Measurements from ENCODE around the gene CCDC142.
"Not testable (repeated sequence)": the region's sequence is repeated elsewhere in the genome, so short reads cannot be mapped to it uniquely, and the experiment has no call there.

Gene CCDC142

GRCh38 chr2:74497777-74498499 lies 15.1 kb upstream of the CCDC142 start:
- DNase-seq = no peak

GRCh38 chr2:74496997-74497776 lies 14.4 kb upstream of the CCDC142 start:
- DNase-seq = no peak

GRCh38 chr2:74495440-74495839 lies 12.6 kb upstream of the CCDC142 start:
- DNase-seq = no peak

- DNase-seq = no peak
These were observed 10.7 kb upstream of the CCDC142 start for GRCh38 chr2:74493546-74493945.

- no peak for DNase-seq
These were observed 9.1 kb upstream of the CCDC142 start for GRCh38 chr2:74491648-74492544.

- no peak for DNase-seq
These were observed 7.1 kb upstream of the CCDC142 start for GRCh38 chr2:74489906-74490305.

GRCh38 chr2:74488643-74489481 lies 6.1 kb upstream of the CCDC142 start:
- DNase-seq = no peak

GRCh38 chr2:74486141-74486540 lies 3.3 kb upstream of the CCDC142 start:
- DNase-seq = no peak

GRCh38 chr2:74483675-74484164 lies 922 bp upstream of the CCDC142 start:
- DNase-seq = not testable (repeated sequence)

GRCh38 chr2:74481961-74482800 lies 617 bp downstream of the CCDC142 start:
- DNase-seq = no peak

GRCh38 chr2:74481431-74481830 lies 1.4 kb downstream of the CCDC142 start:
- DNase-seq = no peak

- no peak for DNase-seq
These were observed 7.9 kb downstream of the CCDC142 start for GRCh38 chr2:74474899-74475298.

- no peak for DNase-seq
These were observed 8.3 kb downstream of the CCDC142 start for GRCh38 chr2:74474481-74474880.

- DNase-seq = no peak
These were observed 9.9 kb downstream of the CCDC142 start for GRCh38 chr2:74472945-74473258.

- DNase-seq = peak; percentile 91 to 92
These were observed 10.5 kb downstream of the CCDC142 start, which contains the start of gene MRPL53 for GRCh38 chr2:74472086-74472944. TSS of gene MRPL53 (minus strand) at chr2:74472680. CDS start at chr2:74472660, 20 bp downstream.

- no peak for DNase-seq
These were observed 11.3 kb downstream of the CCDC142 start for GRCh38 chr2:74471332-74472065.

GRCh38 chr2:74470742-74471141 lies 12.1 kb downstream of the CCDC142 start:
- not testable (repeated sequence) for DNase-seq

- no peak for DNase-seq
These were observed 18.4 kb downstream of the CCDC142 start for GRCh38 chr2:74464406-74464805.

GRCh38 chr2:74462786-74463105 lies 20.1 kb downstream of the CCDC142 start:
- DNase-seq = no peak
